WTC11 (cell line): ENCODE results near the gene SERPING1. TPM values are rescaled to one million over a fixed set of nuclear protein-coding genes. Genes with fewer than 3 reads are reported as not detected.

Source experiments
- ATAC-seq: fragments of 200-7000 bp; cut with Tn5 transposase; 2 replicates; pipeline ENCODE4 v1.10.0; 2021; ENCODE audit warnings: mild to moderate bottlenecking, moderate library complexity
- CTCF ChIA-PET: fragments of 300-600 bp; sonication (Branson Sonifier 250); formaldehyde crosslinking; loops from one replicate; lab custom pipeline; 2021; ENCODE audit warnings: antibody characterized with exemption; lab: Charles Lee
- POLR2A ChIA-PET: fragments of 350-600 bp; sonication (Branson Sonifier 250); formaldehyde crosslinking; loops from one replicate; lab custom pipeline; 2021; ENCODE audit warnings: antibody characterized with exemption; lab: Charles Lee
- DNase-seq: peaks from one replicate; pipeline ENCODE4 v3.0.0; 2021; ENCODE audit warnings: low spot score
- H3K27ac Mint-ChIP-seq: 2 replicates; pipeline ENCODE4 v1.8.0; 2021; ENCODE audit warnings: mixed read lengths
- H3K27me3 Mint-ChIP-seq: 2 replicates; pipeline ENCODE4 v1.8.0; 2021; ENCODE audit warnings: low read depth, mild to moderate bottlenecking, moderate library complexity, mixed read lengths
- H3K36me3 Mint-ChIP-seq: 2 replicates; pipeline ENCODE4 v1.8.0; 2021; ENCODE audit warnings: mixed read lengths
- H3K4me1 Mint-ChIP-seq: 2 replicates; pipeline ENCODE4 v1.8.0; 2022; ENCODE audit warnings: mixed read lengths
- H3K4me3 Mint-ChIP-seq: 2 replicates; pipeline ENCODE4 v1.8.0; 2021; ENCODE audit warnings: mild to moderate bottlenecking, moderate library complexity, mixed read lengths
- H3K9me3 Mint-ChIP-seq: 2 replicates; pipeline ENCODE4 v1.8.0; 2021; ENCODE audit warnings: mixed read lengths
- CBFB ChIP-seq: sonication (generic); formaldehyde crosslinking; IDR thresholded peaks from 2 replicates; pipeline ENCODE4 v1.8.1; 2022; ENCODE audit warnings: mild to moderate bottlenecking, low read depth, missing genetic modification reagents
- E2F1 ChIP-seq: sonication (generic); formaldehyde crosslinking; IDR thresholded peaks from 2 replicates; pipeline ENCODE4 v1.8.0; 2022; ENCODE audit warnings: mild to moderate bottlenecking, missing genetic modification reagents
- ERG ChIP-seq: fragments of 250-450 bp; sonication (Bioruptor Pico); IDR thresholded peaks from 2 replicates; pipeline ENCODE4 v1.8.0; 2021; ENCODE audit warnings: mild to moderate bottlenecking
- FOXK1 ChIP-seq: sonication (generic); formaldehyde crosslinking; IDR thresholded peaks from 2 replicates; pipeline ENCODE4 v1.8.0; 2022; ENCODE audit warnings: mild to moderate bottlenecking, moderate library complexity, missing genetic modification reagents
- GRHL2 ChIP-seq: fragments of 250-450 bp; sonication (Bioruptor Pico); IDR thresholded peaks from 2 replicates; pipeline ENCODE4 v1.8.0; 2022; ENCODE audit warnings: mild to moderate bottlenecking, moderate library complexity; ENCODE audit not compliant: insufficient replicate concordance, severe bottlenecking
- IRF2 ChIP-seq: sonication (generic); formaldehyde crosslinking; IDR thresholded peaks from 2 replicates; pipeline ENCODE4 v1.8.0; 2022; ENCODE audit warnings: low read depth, missing genetic modification reagents, borderline replicate concordance
- NR3C1 ChIP-seq: sonication (generic); formaldehyde crosslinking; conservative IDR thresholded peaks from 2 replicates; pipeline ENCODE4 v1.8.1; 2023; ENCODE audit warnings: low read depth, mild to moderate bottlenecking, missing genetic modification reagents
- PREB ChIP-seq: sonication (generic); formaldehyde crosslinking; IDR thresholded peaks from 2 replicates; pipeline ENCODE4 v1.8.1; 2022; ENCODE audit warnings: mild to moderate bottlenecking, missing genetic modification reagents, moderate library complexity, borderline replicate concordance
- TEAD4 ChIP-seq: sonication (generic); formaldehyde crosslinking; IDR thresholded peaks from 2 replicates; pipeline ENCODE4 v1.8.0; 2022; ENCODE audit warnings: mild to moderate bottlenecking, missing genetic modification reagents
- USF1 ChIP-seq: sonication (generic); formaldehyde crosslinking; IDR thresholded peaks from 2 replicates; pipeline ENCODE4 v1.8.0; 2022; ENCODE audit warnings: mild to moderate bottlenecking, missing genetic modification reagents
- ZNF138 ChIP-seq: sonication (generic); formaldehyde crosslinking; conservative IDR thresholded peaks from 2 replicates; pipeline ENCODE4 v1.8.1; 2022; ENCODE audit warnings: mild to moderate bottlenecking, moderate library complexity, missing genetic modification reagents
- ZNF219 ChIP-seq: sonication (generic); formaldehyde crosslinking; IDR thresholded peaks from 2 replicates; pipeline ENCODE4 v1.8.0; 2023; ENCODE audit warnings: missing genetic modification reagents, mild to moderate bottlenecking, borderline replicate concordance
- ZNF232 ChIP-seq: sonication (generic); formaldehyde crosslinking; IDR thresholded peaks from 2 replicates; pipeline ENCODE4 v1.8.0; 2022; ENCODE audit warnings: mild to moderate bottlenecking, missing genetic modification reagents
- ZNF281 ChIP-seq: sonication (generic); formaldehyde crosslinking; IDR thresholded peaks from 2 replicates; pipeline ENCODE4 v1.8.0; 2023; ENCODE audit warnings: mild to moderate bottlenecking, missing genetic modification reagents
- ZNF317 ChIP-seq: sonication (generic); formaldehyde crosslinking; IDR thresholded peaks from 2 replicates; pipeline ENCODE4 v1.8.1; 2023; ENCODE audit warnings: low read depth, mild to moderate bottlenecking, moderate library complexity, missing genetic modification reagents, borderline replicate concordance
- ZNF396 ChIP-seq: fragments of 250-450 bp; sonication (Bioruptor Pico); IDR thresholded peaks from 2 replicates; pipeline ENCODE4 v1.8.0; 2021; ENCODE audit warnings: mild to moderate bottlenecking, moderate library complexity, borderline replicate concordance
- ZNF512 ChIP-seq: sonication (generic); formaldehyde crosslinking; IDR thresholded peaks from 2 replicates; pipeline ENCODE4 v1.8.1; 2022; ENCODE audit warnings: missing genetic modification reagents, borderline replicate concordance
- total RNA-seq: library from RNA; stranded (reverse); gene quantifications from 3 replicates; pipeline ENCODE4 v1.2.3, GENCODE V29; 2021

Gene SERPING1
- total RNA-seq, 1 experiment from 2014 or later = 49.1 TPM

- TF ChIP-seq ZNF219 (CRISPR knock-in tag) = no peak
Measured at GRCh38 chr11:57615308-57615707, 17.8 kb downstream of the SERPING1 start (continued).

- DNase-seq (no peak), ATAC-seq (no peak)
- TF ChIP-seq USF1 (no peak), TEAD4 (no peak), ERG (CRISPR knock-in tag) (no peak), ZNF232 (no peak), PREB (CRISPR knock-in tag) (no peak), ZNF396 (CRISPR knock-in tag) (no peak), GRHL2 (CRISPR knock-in tag) (no peak), ZNF317 (CRISPR knock-in tag) (no peak), FOXK1 (CRISPR knock-in tag) (no peak), ZNF281 (CRISPR knock-in tag) (no peak), ZNF219 (CRISPR knock-in tag) (no peak), NR3C1 (CRISPR knock-in tag) (no peak), IRF2 (no peak), ZNF138 (CRISPR knock-in tag) (no peak), ZNF512 (no peak), CBFB (CRISPR knock-in tag) (no peak), E2F1 (no peak)
- Mint-ChIP-seq H3K27me3 (peaks cover 3% of the 10 kb centered on the region; the same call in 1 of the 2 replicates), H3K4me3 (no peak overlapping the region), H3K27ac (no peak overlapping the region), H3K36me3 (peaks cover 37% of the 10 kb centered on the region), H3K4me1 (peaks cover 3% of the 10 kb centered on the region; the same call in 1 of the 2 replicates), H3K9me3 (peaks cover 25% of the 10 kb centered on the region)
- ChIA-PET POLR2A (no interaction called here), CTCF (interaction anchor here (1.0 kb wide), 1 partner anchor 49 kb away, joined by 3 read pairs; the partner anchor contains the start of gene UBE2L6)
Measured at GRCh38 chr11:57616595-57616994, 19.1 kb downstream of the SERPING1 start.
